ENCODE data around the gene MPPED2. TPM values are rescaled to one million over a fixed set of nuclear protein-coding genes. Genes with fewer than 3 reads are reported as not detected.

Gene MPPED2
- total RNA-seq, 1 experiment from 2014 or later: 4.7 TPM

- Histone ChIP-seq H3K4me1 (ENCODE audit: insufficient read depth, low read length) (no peaks in the 10 kb centered on the region), H4K91ac (ENCODE audit: insufficient read length, low read depth, low read length) (no peak overlapping the region), H3K79me1 (ENCODE audit: insufficient read depth, low read depth, low read length, poor library complexity, severe bottlenecking) (no peaks in the 10 kb centered on the region), H3K9me3 (ENCODE audit: control insufficient read depth, low read depth, low read length) (no peaks in the 10 kb centered on the region), H4K8ac (replicated peaks; ENCODE audit: insufficient read length, low read depth, low read length) (no peak overlapping the region), H3K4me2 (ENCODE audit: insufficient read depth, insufficient read length, low read length) (no peak overlapping the region), H2BK5ac (ENCODE audit: insufficient read length, low read length) (no peak overlapping the region), H4K20me1 (ENCODE audit: control insufficient read depth, insufficient read depth, insufficient read length) (no peaks in the 10 kb centered on the region), H2AK5ac (ENCODE audit: insufficient read length, low read length) (no peak overlapping the region), H3K23ac (ENCODE audit: insufficient read length, low read depth, low read length) (no peak overlapping the region), H3K4ac (ENCODE audit: low read depth, low read length) (no peak overlapping the region), H2BK15ac (ENCODE audit: low read depth, low read length) (no peak overlapping the region), H3K27me3 (ENCODE audit: insufficient read depth, low read length) (no peaks in the 10 kb centered on the region), H3K14ac (ENCODE audit: insufficient read depth, low read length) (no peak overlapping the region), H3K27ac (ENCODE audit: insufficient read length, low read depth, low read length) (no peak overlapping the region), H2BK20ac (ENCODE audit: low read depth, low read length, poor library complexity, severe bottlenecking) (no peak overlapping the region), H2AFZ (ENCODE audit: low read length) (no peak overlapping the region), H3K9ac (ENCODE audit: extremely low read depth, insufficient read length, low read length) (no peak overlapping the region), H4K5ac (ENCODE audit: insufficient read length, low read depth, low read length) (no peak overlapping the region), H2BK12ac (ENCODE audit: insufficient read length, low read depth, low read length) (no peak overlapping the region), H3K79me2 (ENCODE audit: insufficient read depth, low read length) (no peaks in the 10 kb centered on the region), H3T11ph (ENCODE audit: low read length) (no peak overlapping the region), H3K18ac (ENCODE audit: insufficient read length, low read depth, low read length) (no peak overlapping the region), H2BK120ac (ENCODE audit: low read depth, low read length, poor library complexity, severe bottlenecking) (no peak overlapping the region), H3K23me2 (ENCODE audit: insufficient read length, low read depth, low read length, poor library complexity, severe bottlenecking) (no peaks in the 10 kb centered on the region), H3K56ac (ENCODE audit: insufficient read length, low read depth, low read length) (no peak overlapping the region)
- no CpG with 5 or more reads among the region's 6 CpGs for WGBS (ENCODE audit: extremely low coverage, insufficient read length, low lambda C conversion rate)
- no peaks in the 10 kb centered on the region for H3K4me1 Mint-ChIP-seq
- no peaks in the 10 kb centered on the region for H3K27me3 Mint-ChIP-seq (ENCODE audit: low read depth)
- no peak for DNase-seq
- no peak overlapping the region for H3K4me3 Mint-ChIP-seq
- H3K36me3 Mint-ChIP-seq (ENCODE audit: insufficient read depth in 1 of 3, low read depth in 3 of 3): peaks cover 0 to 4% (median 0%) of the 10 kb centered on the region in 3 experiments; a peak in 1 of 7 replicates
- H3K9me3 Mint-ChIP-seq: no peaks in the 10 kb centered on the region
- no peak for TF ChIP-seq CTCF (conservative IDR thresholded peaks at IDR 0.05)
- H3K27ac Mint-ChIP-seq: no peak overlapping the region
These were observed 83.0 kb downstream of the MPPED2 start for GRCh38 chr11:30503156-30503555.

Measured in H9 (cell line).